HepG2 (cell line): Measurements from ENCODE around the gene GGTA1. TPM values are rescaled to one million over a fixed set of nuclear protein-coding genes. Genes with fewer than 3 reads are reported as not detected.
A peak's percentile ranks its signal among the peaks of the same experiment; 100 is the strongest.

Source experiments
- ATAC-seq: fragments of 200-7000 bp; cut with Tn5 transposase; 3 replicates; pipeline ENCODE4 v1.9.1; 2020; ENCODE audit warnings: mild to moderate bottlenecking, moderate library complexity
- BruUV-seq: library from RNA; stranded (reverse); fragments of 400-500 nt; replicated peaks from 2 replicates; lab custom pipeline; 2021; lab: Mats Ljungman, UMichigan
- CTCF ChIA-PET: fragments of 300-600 bp; formaldehyde crosslinking; extraction: SDS; loops from one replicate; lab custom pipeline; 2021; ENCODE audit warnings: low total read pairs, inconsistent platforms, low intra/inter-chr PET ratio; lab: Yijun Ruan, JAX
- POLR2A ChIA-PET: fragments of 350-600 bp; sonication (Branson Sonifier 250); formaldehyde crosslinking; loops from one replicate; lab custom pipeline; 2020; ENCODE audit warnings: antibody characterized with exemption, inconsistent platforms; lab: Yijun Ruan, JAX
- DNase-seq: peaks from one replicate; pipeline ENCODE4 v3.0.0-alpha.2; 2015; ENCODE audit warnings: low spot score
- FAIRE-seq: peaks from 3 replicates; lab custom pipeline; 2011; peaks lifted over from hg19 to GRCh38; lab: Jason Lieb, UNC
- H2AFZ ChIP-seq: one replicate; pipeline ENCODE4 v1.6.1; 2011; ENCODE audit warnings: low read length, inconsistent platforms
- H3K27ac ChIP-seq: fragments of 300-600 bp; 3 replicates; pipeline ENCODE4 v1.8.0; 2011; ENCODE audit warnings: mixed run types, mild to moderate bottlenecking, mixed read lengths, low read length, inconsistent platforms; ENCODE audit not compliant: insufficient read depth; ENCODE audit errors: extremely low read length
- H3K27me3 ChIP-seq, 2 experiments: fragments of 200-600 bp in 1 of 2; 2 replicates in 1 of 2; 3 replicates in 1 of 2; pipeline versions ENCODE4 v1.6.0 to v1.8.0; 2011; ENCODE audit warnings: low read length in 2 of 2, mild to moderate bottlenecking in 2 of 2, moderate library complexity in 2 of 2, inconsistent platforms in 1 of 2; ENCODE audit not compliant: insufficient read depth in 2 of 2, control insufficient read depth in 1 of 2
- H3K36me3 ChIP-seq, 2 experiments: fragments of 200-600 bp in 1 of 2; replicated peaks in 1 of 2; 2 replicates in 1 of 2; 3 replicates in 1 of 2; pipeline versions ENCODE4 v1.5.1 to v1.8.0; 2011; ENCODE audit warnings: low read length in 2 of 2, inconsistent platforms in 1 of 2; ENCODE audit not compliant: insufficient read depth in 2 of 2, control insufficient read depth in 1 of 2
- H3K4me1 ChIP-seq: 2 replicates; pipeline ENCODE4 v1.5.1; 2012; ENCODE audit warnings: low read length, inconsistent platforms; ENCODE audit not compliant: insufficient read depth
- H3K4me2 ChIP-seq: 2 replicates; pipeline ENCODE4 v1.6.0; 2011; ENCODE audit warnings: low read depth, low read length, inconsistent platforms
- H3K4me3 ChIP-seq, 3 experiments: fragments of 200-600 bp in 1 of 3; sonication (generic), shearing (Covaris generic) in 1 of 3; replicated peaks in 1 of 3; 2 replicates each; pipeline ENCODE4 v1.5.1; 2011 to 2016; ENCODE audit warnings: low read length in 3 of 3, inconsistent platforms in 2 of 3, low read depth in 2 of 3, mild to moderate bottlenecking in 2 of 3, control low read depth in 1 of 3, mixed read lengths in 1 of 3; ENCODE audit not compliant: insufficient read depth in 1 of 3
- H3K79me2 ChIP-seq: one replicate; pipeline ENCODE4 v1.6.1; 2011; ENCODE audit warnings: low read length, inconsistent platforms; ENCODE audit not compliant: insufficient read depth
- H3K9ac ChIP-seq: 2 replicates; pipeline ENCODE4 v1.6.0; 2011; ENCODE audit warnings: mild to moderate bottlenecking, low read depth, low read length, inconsistent platforms; ENCODE audit not compliant: insufficient read depth
- H3K9me3 ChIP-seq: 2 replicates; pipeline ENCODE4 v1.5.1; 2012; ENCODE audit warnings: mild to moderate bottlenecking, low read length
- H4K20me1 ChIP-seq: 2 replicates; pipeline ENCODE4 v1.6.0; 2011; ENCODE audit warnings: inconsistent platforms, mild to moderate bottlenecking, low read length, moderate library complexity; ENCODE audit not compliant: insufficient read depth
- LBX2 ChIP-seq: sonication (generic); formaldehyde crosslinking; IDR thresholded peaks from 2 replicates; pipeline ENCODE4 v1.5.0; 2020; ENCODE audit warnings: missing genetic modification reagents, mild to moderate bottlenecking, borderline replicate concordance
- PCBP1 ChIP-seq: fragments of 200-400 bp; formaldehyde crosslinking; IDR thresholded peaks from 2 replicates; pipeline ENCODE4 v1.6.1; 2017; ENCODE audit warnings: mild to moderate bottlenecking, low read depth, low read length, borderline replicate concordance
- RFX1 ChIP-seq: fragments of 450-650 bp; IDR thresholded peaks from 2 replicates; pipeline ENCODE4 v1.6.1; 2017
- THYN1 ChIP-seq: sonication (generic); formaldehyde crosslinking; IDR thresholded peaks from 2 replicates; pipeline ENCODE4 v1.8.1; 2023; ENCODE audit warnings: low read depth, mild to moderate bottlenecking, moderate library complexity, missing genetic modification reagents, borderline replicate concordance
- YEATS2 ChIP-seq: sonication (generic); formaldehyde crosslinking; IDR thresholded peaks from 2 replicates; pipeline ENCODE4 v1.4.0; 2020; ENCODE audit warnings: missing genetic modification reagents, borderline replicate concordance
- ZNF556 ChIP-seq: sonication (generic); formaldehyde crosslinking; IDR thresholded peaks from 2 replicates; pipeline ENCODE4 v1.4.0; 2020; ENCODE audit warnings: mild to moderate bottlenecking, missing genetic modification reagents, borderline replicate concordance
- WGBS: methylation state at CpG from one replicate; pipeline ENCODE4 v1.1.6; 2017; ENCODE audit warnings: low lambda C conversion rate; 5-methylcytosine and 5-hydroxymethylcytosine counted together
- in situ Hi-C: cut with HindIII; loops from 2 replicates; pipeline ENCODE4 v1.10.0; 2017; ENCODE audit warnings: low pct_unique_long_range_greater_than_20kb; ENCODE audit not compliant: extremely low pct_ligation_motif_present
- intact Hi-C: fragments of 100-400 bp; cut with micrococcal nuclease; formaldehyde crosslinking; loops from one replicate; pipeline ENCODE4 v1.10.0; 2022; ENCODE audit not compliant: unreplicated experiment
- polyA plus RNA-seq, 8 experiments: library from polyadenylated mRNA; depleted of rRNA in 3 of 8; stranded (reverse) in 7 of 8; unstranded in 1 of 8; fragments of >200 nt; fragmentation: Illumina TruSeq in 4 of 8; extraction: Trizol in 4 of 8; gene quantifications; 2 replicates each; pipeline versions ENCODE4 v1.2.1 to v1.2.3, GENCODE V29; 2011 to 2016; ENCODE audit warnings: low read depth in 4 of 8, missing spikeins in 1 of 8, mixed read lengths in 1 of 8; ENCODE audit not compliant: insufficient read depth in 1 of 8
- total RNA-seq, 5 experiments: library from RNA; depleted of rRNA; stranded (reverse); fragments of >200 nt; fragmentation: Illumina TruSeq; extraction: Trizol; gene quantifications; 2 replicates each; pipeline ENCODE4 v1.2.3, GENCODE V29; 2016; ENCODE audit warnings: low read depth in 1 of 5
- TF ChIP-seq, protein P1 (sequence below): sonication (generic); formaldehyde crosslinking; IDR thresholded peaks from 2 replicates; pipeline ENCODE4 v1.4.0; 2020; ENCODE audit warnings: missing genetic modification reagents

Gene GGTA1
- total and polyA plus RNA-seq, 2 of the 13 experiments (the other 11 are each of a cell fraction or from before 2014, with no cell fraction given), result not detected

- TF ChIP-seq ZNF556 (CRISPR knock-in tag), result no peak
- TF ChIP-seq, protein P1, sequence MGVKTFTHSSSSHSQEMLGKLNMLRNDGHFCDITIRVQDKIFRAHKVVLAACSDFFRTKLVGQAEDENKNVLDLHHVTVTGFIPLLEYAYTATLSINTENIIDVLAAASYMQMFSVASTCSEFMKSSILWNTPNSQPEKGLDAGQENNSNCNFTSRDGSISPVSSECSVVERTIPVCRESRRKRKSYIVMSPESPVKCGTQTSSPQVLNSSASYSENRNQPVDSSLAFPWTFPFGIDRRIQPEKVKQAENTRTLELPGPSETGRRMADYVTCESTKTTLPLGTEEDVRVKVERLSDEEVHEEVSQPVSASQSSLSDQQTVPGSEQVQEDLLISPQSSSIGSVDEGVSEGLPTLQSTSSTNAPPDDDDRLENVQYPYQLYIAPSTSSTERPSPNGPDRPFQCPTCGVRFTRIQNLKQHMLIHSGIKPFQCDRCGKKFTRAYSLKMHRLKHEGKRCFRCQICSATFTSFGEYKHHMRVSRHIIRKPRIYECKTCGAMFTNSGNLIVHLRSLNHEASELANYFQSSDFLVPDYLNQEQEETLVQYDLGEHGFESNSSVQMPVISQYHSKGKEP (CRISPR knock-in tag), result no peak
- no peak for TF ChIP-seq THYN1 (CRISPR knock-in tag)
- no peak for TF ChIP-seq PCBP1
- no peak for TF ChIP-seq LBX2
Measured at GRCh38 chr9:121510766-121511550, 11.3 kb upstream of the GGTA1 start (continued).

DNA sequence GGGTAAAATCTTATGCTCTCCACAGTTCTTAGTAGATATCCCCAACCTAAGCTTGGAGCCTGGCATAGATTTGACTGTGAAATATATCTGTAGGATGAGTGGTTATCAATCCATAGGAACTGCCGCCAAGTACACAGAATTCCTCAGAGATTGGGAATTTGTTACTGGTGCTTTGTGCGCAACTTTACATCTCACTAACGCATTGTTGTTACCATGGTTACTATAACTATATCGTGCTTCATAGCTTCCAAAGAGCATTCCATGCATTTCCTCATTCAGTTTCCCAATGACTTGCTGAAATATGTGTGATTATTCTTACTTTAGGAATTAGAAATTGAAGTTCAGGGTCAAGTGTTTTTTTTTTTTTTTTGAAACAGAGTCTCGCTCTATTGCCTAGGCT, 9.5 kb upstream of the GGTA1 start:
- no TSS peak for BruUV-seq

More for the DNA sequence above, 9.5 kb upstream of the GGTA1 start:
- FAIRE-seq (no peak), ATAC-seq (no peak), DNase-seq (no peak)
- TF ChIP-seq YEATS2 (no peak), RFX1 (peak; percentile 21; the same call in 1 of the 2 replicates)
- Histone ChIP-seq H3K27me3 (peaks cover 4 to 19% of the 10 kb centered on the region in 2 experiments; a peak in 3 of 5 replicates), H3K36me3 (no peaks in the 10 kb centered on the region), H3K9ac (no peak overlapping the region), H2AFZ (no peak overlapping the region), H3K9me3 (no peaks in the 10 kb centered on the region), H3K4me1 (no peaks in the 10 kb centered on the region), H3K27ac (no peak overlapping the region), H3K4me3 (no peak overlapping the region), H3K4me2 (no peak overlapping the region), H4K20me1 (no peaks in the 10 kb centered on the region), H3K79me2 (no peaks in the 10 kb centered on the region)
- 90% methylated on average over 5 of the region's 5 CpGs for WGBS
- in situ Hi-C loops (no loop called here), intact Hi-C loops (no loop called here)
- CTCF ChIA-PET, result no interaction called here
- POLR2A ChIA-PET, result no interaction called here
